Sigmoid colon (tissue), 7 donors: ENCODE measurements around the gene EXOC6B. TPM values are rescaled to one million over a fixed set of nuclear protein-coding genes. Genes with fewer than 3 reads are reported as not detected.

Source experiments
- DNase-seq: peaks from one replicate; pipeline ENCODE4 v3.0.0-alpha.2; 2019
- H3K27ac ChIP-seq, 4 donors: fragments of 200-600 bp; sonication (generic); one replicate each; pipeline ENCODE4 v1.5.1; 2016 to 2019; ENCODE audit warnings: mild to moderate bottlenecking in 1 of 4
- H3K27me3 ChIP-seq, 3 donors: fragments of 200-600 bp; sonication (generic); one replicate each; pipeline ENCODE4 v1.5.1; 2019; ENCODE audit warnings: mild to moderate bottlenecking in 1 of 3
- H3K36me3 ChIP-seq, 4 donors: fragments of 200-600 bp; sonication (generic); one replicate each; pipeline ENCODE4 v1.5.1; 2016 to 2019
- H3K4me1 ChIP-seq, 4 donors: fragments of 200-600 bp; sonication (generic); one replicate each; pipeline ENCODE4 v1.5.1; 2017 to 2019
- H3K4me3 ChIP-seq, 4 donors: fragments of 200-600 bp; sonication (generic); one replicate each; pipeline ENCODE4 v1.5.1; 2017 to 2019; ENCODE audit warnings: mild to moderate bottlenecking in 2 of 4, moderate library complexity in 1 of 4
- H3K9me3 ChIP-seq, 4 donors: fragments of 200-600 bp in 3 of 4; sonication (generic) in 3 of 4; one replicate each; pipeline versions ENCODE4 v1.5.1 to v1.6.1; 2013 to 2019
- CTCF ChIP-seq, 4 experiments: fragments of 450-650 bp in 3 of 4; fragments of 200-600 bp in 1 of 4; IDR thresholded peaks; one replicate each; pipeline ENCODE4 v1.5.1; 2016 to 2019; ENCODE audit warnings: antibody characterized with exemption in 4 of 4, mild to moderate bottlenecking in 3 of 4, moderate library complexity in 2 of 4
- EP300 ChIP-seq, 4 donors: sonication (generic); formaldehyde crosslinking; IDR thresholded peaks; one replicate each; pipeline ENCODE4 v1.6.1; 2017; ENCODE audit warnings: antibody characterized with exemption in 4 of 4
- POLR2A ChIP-seq, 2 donors: fragments of 450-650 bp; IDR thresholded peaks; one replicate each; pipeline ENCODE4 v1.6.1; 2016; ENCODE audit warnings: antibody characterized with exemption in 2 of 2, mild to moderate bottlenecking in 2 of 2, moderate library complexity in 2 of 2
- POLR2AphosphoS5 ChIP-seq, 4 donors: sonication (generic); formaldehyde crosslinking; IDR thresholded peaks; one replicate each; pipeline ENCODE4 v1.6.1; 2017; ENCODE audit warnings: antibody characterized with exemption in 4 of 4
- WGBS, 2 donors: extraction: QIAGEN DNeasy Blood & Tissue Kit; methylation state at CpG; one replicate each; pipeline ENCODE4 v1.1.7; 2013; 5-methylcytosine and 5-hydroxymethylcytosine counted together
- intact Hi-C: fragments of 100-400 bp; cut with DNase I; formaldehyde crosslinking; loops from one replicate; pipeline ENCODE4 v1.15.1; 2023
- polyA plus RNA-seq, 3 donors: library from polyadenylated mRNA; stranded (reverse); fragments of 200-250 nt; gene quantifications; one replicate each; pipeline ENCODE4 v1.2.3, GENCODE V29; 2013
- total RNA-seq, 4 donors: library from RNA; depleted of rRNA; stranded (reverse); fragments of >200 nt; gene quantifications; one replicate each; pipeline ENCODE4 v1.1.0, GENCODE V29; 2016
- donor health status: healthy with polysubstance abuse.
- donor health status: Bipolar disorder and iron deficiency.
- donor health status: healthy.

EXOC6B gene
- total and polyA plus RNA-seq, 7 donors: 5.0 to 46.1 (median 25.3) TPM

GRCh38 chr2:72208225-72208624, 617.6 kb downstream of the EXOC6B start:
- no peak for DNase-seq
- intact Hi-C loops: no loop called here
- no peak for TF ChIP-seq POLR2A (IDR thresholded peaks at IDR 0.05)
- Histone ChIP-seq H3K9me3 (no peaks in the 10 kb centered on the region), H3K27ac (no peak overlapping the region), H3K36me3 (no peaks in the 10 kb centered on the region), H3K4me3 (no peak overlapping the region), H3K27me3 (no peaks in the 10 kb centered on the region), H3K4me1 (peaks cover 0 to 25% (median 19%) of the 10 kb centered on the region in 4 donors)
- WGBS, 2 donors: 87 to 92% methylated on average over 1 of the region's 1 CpG

- intact Hi-C loops: no loop called here
- H3K4me1 ChIP-seq: peaks cover 0 to 25% (median 19%) of the 10 kb centered on the region in 4 donors
- no peak for DNase-seq
- WGBS, 2 donors: 90 to 91% methylated on average over 2 of the region's 2 CpGs
- H3K9me3 ChIP-seq: no peaks in the 10 kb centered on the region
- H3K27me3 ChIP-seq: no peaks in the 10 kb centered on the region
- TF ChIP-seq POLR2A (IDR thresholded peaks at IDR 0.05) (no peak), POLR2AphosphoS5 (IDR thresholded peaks at IDR 0.05) (no peak)
- no peak overlapping the region for H3K27ac ChIP-seq
- H3K36me3 ChIP-seq: no peaks in the 10 kb centered on the region
- H3K4me3 ChIP-seq: no peak overlapping the region
These were observed 618.5 kb downstream of the EXOC6B start for GRCh38 chr2:72207334-72207733.

- no peak overlapping the region for H3K4me3 ChIP-seq
- TF ChIP-seq POLR2AphosphoS5 (IDR thresholded peaks at IDR 0.05) (no peak), POLR2A (IDR thresholded peaks at IDR 0.05) (no peak), EP300 (IDR thresholded peaks at IDR 0.05) (no peak), CTCF (IDR thresholded peaks at IDR 0.05) (no peak)
- H3K4me1 ChIP-seq: peaks cover 0 to 25% (median 19%) of the 10 kb centered on the region in 4 donors
- intact Hi-C loops: no loop called here
- peak overlapping the region; percentile 15 to 57 (median 47) for H3K27ac ChIP-seq
- no peaks in the 10 kb centered on the region for H3K36me3 ChIP-seq
- no peaks in the 10 kb centered on the region for H3K27me3 ChIP-seq
- H3K9me3 ChIP-seq: no peaks in the 10 kb centered on the region
- no peak for DNase-seq
- 21 to 66% methylated on average over 3 of the region's 3 CpGs for WGBS, 2 donors
These were observed 620.3 kb downstream of the EXOC6B start for GRCh38 chr2:72205504-72205881.

GRCh38 chr2:72204786-72205503, 620.9 kb downstream of the EXOC6B start:
- Histone ChIP-seq H3K9me3 (no peaks in the 10 kb centered on the region), H3K27me3 (no peaks in the 10 kb centered on the region), H3K4me3 (no peak overlapping the region), H3K4me1 (peaks cover 0 to 25% (median 19%) of the 10 kb centered on the region in 4 donors), H3K27ac (peak overlapping the region; percentile 41 to 57 (median 50)), H3K36me3 (no peaks in the 10 kb centered on the region)
- DNase-seq: no peak
- intact Hi-C loops: no loop called here
- TF ChIP-seq POLR2AphosphoS5 (IDR thresholded peaks at IDR 0.05) (peak in 2 of 4 donors; percentile 29 to 32), EP300 (IDR thresholded peaks at IDR 0.05) (no peak), CTCF (IDR thresholded peaks at IDR 0.05) (no peak), POLR2A (IDR thresholded peaks at IDR 0.05) (no peak)
- 30 to 41% methylated on average over 3 of the region's 3 CpGs for WGBS, 2 donors

- Histone ChIP-seq H3K36me3 (no peaks in the 10 kb centered on the region), H3K4me3 (no peak overlapping the region), H3K27ac (peak overlapping the region; percentile 5 to 54 (median 44)), H3K9me3 (no peaks in the 10 kb centered on the region), H3K4me1 (peaks cover 0 to 25% (median 19%) of the 10 kb centered on the region in 4 donors), H3K27me3 (no peaks in the 10 kb centered on the region)
- WGBS, 2 donors: 23 to 39% methylated on average over 8 of the region's 8 CpGs
- no peak for DNase-seq
- TF ChIP-seq CTCF (IDR thresholded peaks at IDR 0.05) (no peak), POLR2AphosphoS5 (IDR thresholded peaks at IDR 0.05) (peak in 1 of 4 donors; percentile 17)
- intact Hi-C loops: no loop called here
These were observed 621.6 kb downstream of the EXOC6B start for GRCh38 chr2:72204156-72204785.
